HG02840 (cell line): ENCODE data around the gene GTF2IRD1.

Experiments
- ATAC-seq: cut with Tn5 transposase; IDR thresholded peaks from one replicate; pipeline ENCODE4 v1.9.1; 2021; ENCODE audit warnings: mild to moderate bottlenecking, moderate library complexity, moderate number of reproducible peaks; ENCODE audit not compliant: unreplicated experiment, low FRiP score

The GTF2IRD1 gene

DNA sequence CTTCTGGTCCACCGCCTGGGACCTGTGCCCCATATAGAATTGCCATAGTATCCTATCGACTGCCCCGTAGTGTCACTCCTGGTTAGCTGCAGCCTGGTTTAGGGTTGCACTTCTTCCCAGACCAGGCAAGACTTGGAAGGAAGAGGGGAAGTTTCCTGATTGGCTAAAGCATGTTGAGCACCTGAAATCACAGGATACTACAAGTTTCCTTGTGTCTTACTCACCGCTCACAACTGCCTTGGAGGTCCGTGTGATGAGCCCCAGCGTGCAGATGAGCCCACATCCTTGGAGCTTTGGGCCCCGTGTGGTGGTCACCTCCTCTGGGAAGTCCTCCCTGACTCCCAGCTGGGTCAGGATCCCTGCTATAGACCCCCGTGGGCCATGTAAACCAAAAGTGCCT lies 129.9 kb downstream of the GTF2IRD1 start:
- ATAC-seq: no peak

GRCh38 chr7:74584160-74584954 lies 130.7 kb downstream of the GTF2IRD1 start:
- ATAC-seq: no peak

GRCh38 chr7:74585844-74586243 lies 132.1 kb downstream of the GTF2IRD1 start:
- no peak for ATAC-seq

DNA sequence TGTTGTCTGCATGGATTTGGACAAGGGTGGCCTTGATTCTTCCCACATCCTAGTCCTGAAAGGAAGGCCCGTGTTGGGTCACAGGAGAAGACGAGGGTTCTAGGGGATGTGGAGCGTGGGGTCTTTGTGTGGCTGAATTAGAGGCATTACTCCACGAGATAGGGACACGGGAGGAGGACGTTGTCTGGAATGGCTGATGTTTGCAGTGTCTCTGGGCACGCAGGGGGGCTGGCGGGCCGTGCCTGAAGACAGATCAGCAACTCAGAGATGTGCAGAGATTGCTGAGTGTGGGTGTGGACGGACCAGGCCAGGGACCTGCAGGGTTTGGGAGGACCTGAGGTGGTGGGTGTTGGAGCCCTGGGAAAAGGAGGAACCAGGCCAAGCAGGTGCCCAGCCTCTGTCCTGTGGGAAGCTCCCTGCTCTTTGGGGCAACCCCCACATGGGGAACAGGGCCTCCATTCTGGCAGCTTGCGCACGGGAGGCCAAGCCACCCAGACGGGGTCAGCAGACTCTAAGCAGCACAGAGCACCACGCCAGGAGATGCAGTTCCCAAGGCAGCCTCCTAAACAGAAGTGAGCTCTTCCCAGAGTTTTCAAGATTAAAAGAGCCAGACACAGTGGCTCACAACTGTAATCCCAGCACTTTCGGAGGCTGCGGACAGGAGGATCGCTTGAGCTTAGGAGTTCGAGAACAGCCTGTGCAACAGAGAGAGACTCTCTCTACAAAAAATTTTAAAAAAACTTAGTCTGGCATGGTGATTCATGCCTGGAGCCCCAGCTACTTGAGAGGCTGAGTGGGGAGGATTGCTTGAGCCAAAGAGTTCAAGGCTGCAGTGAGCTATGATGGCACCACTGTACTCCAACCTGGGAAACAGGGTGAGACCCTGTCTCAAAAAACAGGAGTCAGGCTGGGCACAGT lies 132.8 kb downstream of the GTF2IRD1 start:
- no peak for ATAC-seq

- ATAC-seq: no peak
Observed at GRCh38 chr7:74587435-74588126, 133.9 kb downstream of the GTF2IRD1 start.

DNA sequence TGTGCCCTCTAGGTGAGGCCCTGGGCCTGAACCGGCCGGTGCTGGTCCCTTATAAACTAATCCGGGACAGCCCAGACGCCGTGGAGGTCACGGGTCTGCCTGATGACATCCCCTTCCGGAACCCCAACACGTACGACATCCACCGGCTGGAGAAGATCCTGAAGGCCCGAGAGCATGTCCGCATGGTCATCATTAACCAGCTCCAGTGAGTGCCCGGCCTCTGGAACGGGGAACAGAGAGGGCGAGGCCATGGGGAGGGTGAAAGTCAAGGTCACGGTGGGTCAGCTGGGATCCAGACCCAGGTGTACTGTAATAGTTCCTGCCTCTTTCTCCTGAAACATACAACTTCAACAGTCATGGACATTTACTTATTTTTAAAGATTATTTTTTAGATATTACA lies 137.1 kb downstream of the GTF2IRD1 start:
- no peak for ATAC-seq

- ATAC-seq: no peak
Observed at GRCh38 chr7:74598558-74598957, 144.9 kb downstream of the GTF2IRD1 start.

DNA sequence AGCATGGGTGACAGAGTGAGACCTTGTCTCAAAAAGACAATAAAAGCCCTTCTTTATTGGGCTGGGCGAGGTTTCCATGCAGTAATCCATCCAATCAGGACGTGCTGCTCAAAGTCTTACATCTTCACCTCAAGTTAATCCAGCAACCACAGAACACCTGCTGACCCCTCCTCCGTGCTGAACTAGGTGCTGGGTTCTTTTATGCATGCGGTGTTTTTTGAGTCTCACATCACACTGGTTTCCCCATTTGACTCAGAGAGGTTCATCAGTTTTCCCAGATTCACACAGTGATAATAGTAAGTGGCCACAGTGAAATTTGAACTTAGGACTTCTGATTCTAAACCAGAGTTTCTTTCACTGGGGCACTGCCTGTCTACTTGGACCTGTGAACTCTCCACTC lies 145.5 kb downstream of the GTF2IRD1 start:
- no peak for ATAC-seq

DNA sequence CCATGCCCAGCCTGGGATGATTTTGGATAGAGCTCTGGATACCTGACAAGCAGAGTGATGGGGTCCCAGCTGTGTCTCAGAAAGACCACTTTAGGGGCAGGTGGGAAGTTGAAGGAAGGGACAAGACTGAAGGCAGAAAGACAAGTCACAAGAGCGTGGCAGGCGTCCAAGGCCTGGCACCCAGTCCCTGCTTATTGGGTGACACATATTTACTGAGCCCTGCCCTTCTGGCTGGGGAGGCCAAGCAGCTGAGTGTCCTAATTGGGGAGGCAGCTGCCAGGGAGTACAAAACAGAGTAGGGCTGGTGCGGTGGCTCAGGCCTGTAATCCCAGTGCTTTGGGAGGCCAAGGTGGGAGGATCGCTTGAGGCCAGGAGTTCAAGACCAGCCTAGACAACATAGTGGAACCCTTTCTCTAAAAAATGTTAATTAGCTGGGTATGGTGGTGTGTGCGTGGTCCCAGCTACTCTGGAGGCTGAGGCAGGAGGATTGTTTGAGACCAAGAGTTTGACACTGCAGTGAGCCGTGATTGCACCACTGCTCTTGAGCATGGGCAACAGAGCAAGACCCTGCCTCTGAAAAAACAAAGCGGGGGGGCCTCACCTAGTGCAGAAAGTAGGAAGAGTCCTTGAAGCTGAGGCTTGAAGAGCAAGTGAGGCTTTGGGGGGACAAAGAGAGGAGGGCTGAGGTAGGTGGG lies 150.8 kb downstream of the GTF2IRD1 start:
- no peak for ATAC-seq

- no peak for ATAC-seq
Observed at GRCh38 chr7:74606101-74606908, 152.6 kb downstream of the GTF2IRD1 start.

DNA sequence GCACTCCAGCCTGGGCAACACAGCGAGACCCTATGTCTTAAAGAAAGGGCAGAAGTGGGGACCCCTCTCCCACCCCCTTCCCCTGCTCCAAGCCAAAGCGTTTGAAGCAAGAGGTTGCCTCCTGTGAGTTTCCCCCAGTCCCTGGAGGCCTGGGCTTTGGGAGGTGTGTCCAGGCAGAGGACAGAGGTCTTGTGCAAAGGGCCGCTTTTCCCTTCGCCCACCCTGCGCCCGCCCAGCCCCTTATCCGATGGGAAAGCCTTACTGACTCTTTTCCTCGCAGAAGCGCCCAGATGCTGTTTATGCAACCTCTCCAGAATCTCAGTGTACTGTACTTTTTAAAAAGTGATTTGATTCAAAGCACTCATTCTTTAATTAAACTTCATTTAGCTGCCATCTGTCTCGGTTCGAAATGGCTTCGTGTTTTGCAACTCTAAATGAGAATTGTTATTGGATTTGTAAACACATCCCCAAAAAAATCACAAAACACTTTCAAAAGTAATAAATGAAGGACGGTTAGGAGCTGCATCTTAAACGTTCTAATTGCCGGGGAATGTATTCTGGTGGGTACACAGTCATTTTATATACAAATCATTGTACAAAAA lies 153.3 kb downstream of the GTF2IRD1 start:
- no peak for ATAC-seq

DNA sequence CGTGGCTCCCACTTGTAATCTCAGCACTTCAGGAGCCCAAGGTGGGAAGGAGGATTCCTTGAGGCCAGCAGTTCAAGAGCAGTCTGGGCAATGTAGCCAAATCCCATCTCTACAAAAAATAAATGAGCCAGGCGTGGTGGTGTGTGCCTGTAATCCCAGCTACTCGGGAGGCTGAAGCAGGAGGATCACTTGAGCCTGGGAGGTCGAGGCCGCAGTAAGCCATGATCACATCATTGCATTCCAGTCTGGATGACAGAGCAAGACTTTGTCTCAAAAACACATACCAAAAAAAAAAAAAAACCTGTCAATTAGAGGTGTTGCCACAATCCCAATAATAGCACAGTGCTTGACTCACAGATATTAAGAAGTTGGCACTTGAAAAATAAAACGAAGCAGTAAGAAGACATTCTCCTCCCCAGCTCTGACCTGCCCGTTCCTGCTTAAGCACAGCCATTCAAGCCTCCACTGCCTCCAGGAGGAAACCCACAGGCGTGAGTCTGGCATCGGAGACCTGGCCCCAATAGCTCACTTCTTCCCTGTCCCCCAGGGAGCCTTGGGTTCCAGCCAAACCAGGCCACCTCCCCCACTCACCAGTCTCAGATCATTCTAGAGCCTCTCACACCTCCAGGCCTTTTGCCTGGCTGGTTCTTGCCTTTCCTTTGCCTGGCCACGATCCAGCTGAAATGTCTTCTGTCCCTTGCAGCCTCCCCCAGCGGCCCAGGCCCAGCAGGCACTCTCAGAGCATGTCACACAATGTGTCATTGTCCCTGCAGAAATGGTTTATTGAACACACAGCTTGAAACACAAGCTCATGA lies 158.5 kb downstream of the GTF2IRD1 start:
- ATAC-seq: no peak

DNA sequence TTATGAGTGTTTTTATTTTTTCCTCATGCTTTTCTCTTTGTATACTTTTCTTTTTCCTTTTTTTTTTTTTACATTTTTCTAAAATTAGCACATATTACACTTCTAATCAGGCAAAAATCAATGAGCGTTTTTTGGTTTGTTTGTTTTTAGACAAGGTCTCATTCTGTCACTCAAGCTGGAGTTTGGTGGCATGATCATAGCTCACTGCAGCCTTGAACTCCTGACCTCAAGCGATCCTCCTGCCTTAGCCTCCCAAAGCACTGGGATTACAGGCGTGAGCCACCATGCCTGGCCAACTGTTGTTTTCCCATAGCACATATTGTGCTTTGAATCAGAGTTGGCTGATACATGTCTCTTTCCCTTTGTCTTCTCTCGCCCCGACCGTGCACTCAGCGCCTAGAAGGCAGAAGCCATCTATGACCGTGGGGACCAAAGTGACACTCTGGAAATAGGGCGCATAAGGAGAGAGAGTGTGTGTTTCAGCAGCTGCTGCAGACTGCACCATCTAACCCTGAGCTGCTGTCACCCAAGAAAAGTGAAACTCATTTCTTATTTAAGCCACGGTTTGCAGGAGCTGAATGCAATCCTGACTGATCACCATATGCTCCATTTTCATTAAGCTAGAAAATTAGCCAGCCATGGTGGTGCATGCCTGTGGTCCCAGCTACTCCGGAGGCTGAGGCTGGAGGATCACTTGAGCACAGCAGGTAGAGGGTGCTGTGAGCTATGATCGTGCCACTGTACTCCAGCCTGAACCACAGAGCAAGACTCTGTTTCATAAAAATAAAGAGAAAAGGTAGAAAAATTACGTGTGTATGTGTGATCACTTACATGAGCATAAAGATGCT lies 162.5 kb downstream of the GTF2IRD1 start:
- ATAC-seq: no peak

DNA sequence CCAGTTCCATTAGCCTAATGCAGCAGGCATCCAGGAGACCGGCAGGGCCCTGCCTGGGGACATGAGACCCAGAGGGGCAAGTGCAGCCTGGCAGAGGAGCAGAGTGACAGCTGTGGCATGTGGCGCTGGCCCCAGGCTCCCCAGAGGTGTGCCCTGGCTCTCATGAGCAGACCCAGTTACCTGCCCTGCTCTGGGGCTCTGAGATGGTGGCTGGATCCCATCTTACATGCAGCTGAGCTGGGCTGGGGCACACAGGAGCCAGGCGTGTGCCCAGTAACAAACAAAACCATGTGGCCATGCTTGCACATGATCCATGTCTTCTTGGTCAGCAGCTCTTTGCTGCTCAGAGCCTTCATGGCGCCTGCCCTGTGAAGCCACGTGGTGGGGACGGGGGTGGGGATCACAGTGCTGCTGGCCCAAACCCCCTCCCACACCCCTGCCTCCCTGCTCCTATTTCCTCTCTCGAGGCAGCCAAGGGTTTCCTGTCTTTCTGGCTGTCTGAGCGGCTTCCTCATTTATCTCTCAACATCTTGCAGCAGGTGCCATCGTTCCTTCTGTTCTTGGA lies 163.6 kb downstream of the GTF2IRD1 start:
- no peak for ATAC-seq

GRCh38 chr7:74619235-74619860 lies 165.6 kb downstream of the GTF2IRD1 start:
- no peak for ATAC-seq

- ATAC-seq: no peak
Observed at GRCh38 chr7:74622228-74622749, 168.6 kb downstream of the GTF2IRD1 start.
